COLO829 (cell line): Measurements from ENCODE around the gene KANTR.
A peak's percentile ranks its signal among the peaks of the same experiment; 100 is the strongest.

Experiments used
- DNase-seq: peaks from one replicate; pipeline ENCODE4 v3.0.0; 2012; ENCODE audit warnings: low spot score

KANTR gene

GRCh38 chrX:53093748-53094581, at the start of gene KANTR:
TSS of gene KANTR (plus strand) at chrX:53094142. CDS start at chrX:53124273, 30,131 bp downstream.
- DNase-seq = peak; percentile 93

GRCh38 chrX:53044995-53045394, 48.9 kb upstream of the KANTR start:
- no peak for DNase-seq

GRCh38 chrX:53047228-53047627, 46.7 kb upstream of the KANTR start:
- no peak for DNase-seq

GRCh38 chrX:53048169-53049126, 45.5 kb upstream of the KANTR start, which contains the start of gene GPR173:
TSS of gene GPR173 (plus strand) at chrX:53048789. CDS start at chrX:53076622, 27,833 bp downstream.
- DNase-seq = no peak

- no peak for DNase-seq
These were observed 44.8 kb upstream of the KANTR start for GRCh38 chrX:53049127-53049517.

GRCh38 chrX:53050841-53051240, 43.1 kb upstream of the KANTR start:
- no peak for DNase-seq

GRCh38 chrX:53055244-53055849, 38.6 kb upstream of the KANTR start:
- no peak for DNase-seq

GRCh38 chrX:53056292-53056691, 37.6 kb upstream of the KANTR start:
- DNase-seq = no peak

- no peak for DNase-seq
These were observed 28.8 kb upstream of the KANTR start for GRCh38 chrX:53065104-53065503.

- DNase-seq = no peak
These were observed 22.9 kb upstream of the KANTR start for GRCh38 chrX:53071064-53071463.

GRCh38 chrX:53071604-53072417, 22.1 kb upstream of the KANTR start:
- peak; percentile 27 for DNase-seq

- DNase-seq = no peak
These were observed 21.4 kb upstream of the KANTR start for GRCh38 chrX:53072418-53073114.

- no peak for DNase-seq
These were observed 20.8 kb upstream of the KANTR start for GRCh38 chrX:53073115-53073586.

GRCh38 chrX:53075011-53075410, 18.9 kb upstream of the KANTR start:
- DNase-seq = no peak

GRCh38 chrX:53076671-53077070, 17.3 kb upstream of the KANTR start:
- DNase-seq = no peak

GRCh38 chrX:53077207-53078197, 16.4 kb upstream of the KANTR start:
- DNase-seq = no peak

GRCh38 chrX:53078943-53079342, 15.0 kb upstream of the KANTR start:
- DNase-seq = no peak

- no peak for DNase-seq
These were observed 13.0 kb upstream of the KANTR start for GRCh38 chrX:53080628-53081580.
